ENCODE measurements around the gene SLC2A9. TPM values are rescaled to one million over a fixed set of nuclear protein-coding genes. Genes with fewer than 3 reads are reported as not detected.
"Not testable (repeated sequence)": the region's sequence is repeated elsewhere in the genome, so short reads cannot be mapped to it uniquely, and the experiment has no call there.

Gene SLC2A9
- total RNA-seq, 1 donor: 3.2 TPM

GRCh38 chr4:10002278-10002677 lies 19.0 kb downstream of the SLC2A9 start:
- no peak for DNase-seq (ENCODE audit: low read depth in 2 of 3, low spot score in 2 of 3)

DNA sequence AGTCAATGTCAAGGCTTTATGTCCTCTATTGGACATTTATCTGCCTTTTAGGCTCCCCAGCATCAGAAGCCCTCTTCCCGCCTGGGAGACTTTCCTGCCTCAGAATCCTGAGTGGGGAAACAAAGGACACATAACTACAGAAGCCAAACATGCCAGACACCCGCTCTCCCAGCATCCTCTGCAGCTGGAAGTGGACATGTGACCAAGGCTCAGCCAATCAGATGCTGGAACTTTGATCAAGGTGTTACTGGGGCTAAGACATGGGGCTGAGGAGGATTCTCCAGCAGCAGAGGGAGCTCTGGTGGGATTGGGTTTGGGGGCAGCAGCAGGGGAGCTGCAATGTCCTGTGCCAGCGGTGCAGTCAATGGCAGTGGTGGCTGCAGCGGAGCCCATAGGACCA lies 19.5 kb downstream of the SLC2A9 start:
- no peak for DNase-seq (ENCODE audit: low read depth in 2 of 3, low spot score in 2 of 3)

GRCh38 chr4:9999956-10000561 lies 21.2 kb downstream of the SLC2A9 start:
- DNase-seq (ENCODE audit: low read depth in 2 of 3, low spot score in 2 of 3): no peak

- no peak for DNase-seq (ENCODE audit: low read depth in 2 of 3, low spot score in 2 of 3)
Measured at GRCh38 chr4:9997886-9998285, 23.4 kb downstream of the SLC2A9 start.

DNA sequence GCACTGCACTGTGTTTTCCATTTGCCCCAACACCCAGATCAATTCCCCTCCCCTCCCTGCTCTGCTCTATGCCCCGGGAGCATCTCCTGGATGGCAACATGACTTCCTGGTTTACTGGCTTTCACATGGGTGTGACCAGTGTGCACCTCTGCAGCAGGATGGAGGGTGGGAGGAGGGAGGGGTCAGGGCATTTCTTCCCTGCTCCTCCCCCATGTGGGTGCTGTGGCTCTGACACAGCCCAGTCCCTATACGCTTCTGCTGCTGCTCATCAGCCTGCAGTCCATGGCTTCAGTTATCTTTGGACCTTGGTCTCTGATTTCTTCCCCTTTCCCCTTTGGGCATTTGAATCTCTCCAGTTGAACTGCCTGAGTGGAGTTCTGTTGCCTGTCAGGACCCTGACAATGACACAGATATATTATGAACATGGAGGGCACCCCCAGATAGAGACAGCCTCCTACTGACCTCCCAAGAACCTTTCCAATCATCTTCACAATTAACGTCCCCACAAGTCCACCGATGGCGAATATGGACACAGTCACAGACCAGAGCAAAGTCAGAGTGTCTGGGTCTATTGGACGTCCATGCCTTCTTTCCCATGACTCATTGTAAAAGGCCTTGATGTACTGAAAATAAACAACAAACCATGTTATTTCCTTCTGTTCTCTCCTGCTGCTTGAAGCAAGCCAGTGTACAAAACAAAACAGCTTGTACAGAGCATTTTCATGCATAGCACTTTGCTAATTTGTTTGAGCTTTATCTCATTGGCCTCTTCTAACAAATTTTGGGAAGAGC lies 24.8 kb downstream of the SLC2A9 start:
- DNase-seq (ENCODE audit: low read depth in 2 of 3, low spot score in 2 of 3): no peak

DNA sequence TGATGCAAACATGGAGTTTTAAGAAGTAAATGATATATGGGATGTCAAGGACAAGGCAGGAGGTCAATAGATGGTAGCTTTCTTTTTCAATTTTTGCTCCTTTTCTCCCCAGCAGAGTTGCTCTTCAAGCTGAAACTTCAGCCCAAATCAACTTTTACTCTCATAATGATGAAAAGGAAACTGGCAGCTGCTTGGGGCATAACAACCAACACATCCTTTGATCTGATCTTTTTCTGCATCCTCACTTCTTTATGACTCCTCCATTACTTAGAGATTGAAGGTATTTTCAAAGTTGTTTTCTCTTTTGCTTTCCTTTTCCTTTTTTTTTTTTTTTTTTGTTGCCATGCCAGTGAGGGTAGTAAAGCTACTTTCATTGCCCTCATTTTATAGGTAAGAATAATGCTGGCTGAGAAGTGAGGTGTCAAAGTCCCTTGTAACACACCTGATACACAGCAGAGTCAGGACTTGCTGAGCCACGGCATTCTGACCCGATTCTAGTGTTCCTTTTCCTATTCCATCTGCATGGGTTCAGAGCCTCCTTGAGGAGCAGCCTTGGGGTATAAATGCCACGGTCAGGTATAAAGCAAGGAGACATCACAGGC lies 26.9 kb downstream of the SLC2A9 start:
- no peak for DNase-seq (ENCODE audit: low read depth in 2 of 3, low spot score in 2 of 3)

DNA sequence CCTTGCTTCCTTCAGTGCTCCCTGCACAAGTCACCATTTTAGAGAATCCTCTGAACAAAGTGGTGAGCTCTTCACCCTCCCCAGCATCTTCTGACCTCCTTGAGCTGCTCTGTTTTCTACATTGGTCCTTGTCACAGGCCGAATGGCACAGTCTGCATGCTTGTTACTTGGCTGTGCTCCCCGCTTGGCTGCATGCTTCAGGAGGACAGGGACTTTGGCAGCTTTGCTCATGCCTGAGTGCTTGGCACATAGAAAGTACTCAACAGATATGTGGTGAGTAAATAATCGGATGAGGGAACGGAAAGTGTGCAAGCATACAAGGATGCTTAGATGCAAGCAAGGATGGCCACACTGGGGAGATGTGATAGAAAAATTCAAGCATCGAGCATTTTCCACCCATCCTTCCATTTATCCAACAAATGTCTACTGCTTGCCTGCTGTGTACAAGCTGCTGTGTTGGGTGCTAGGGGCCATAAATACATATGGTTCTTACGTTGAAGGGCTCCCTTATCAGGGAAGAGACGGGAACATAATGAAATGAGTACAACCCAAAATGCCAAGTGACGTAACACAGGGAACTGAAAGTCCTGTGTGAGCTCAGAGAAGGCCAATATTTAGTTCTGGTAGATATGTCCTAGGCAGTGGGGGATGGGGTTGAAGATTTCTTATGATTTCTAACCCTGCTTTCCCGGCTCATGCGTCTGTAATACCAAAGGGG lies 31.2 kb downstream of the SLC2A9 start:
- DNase-seq (ENCODE audit: low read depth in 2 of 3, low spot score in 2 of 3): no peak

DNA sequence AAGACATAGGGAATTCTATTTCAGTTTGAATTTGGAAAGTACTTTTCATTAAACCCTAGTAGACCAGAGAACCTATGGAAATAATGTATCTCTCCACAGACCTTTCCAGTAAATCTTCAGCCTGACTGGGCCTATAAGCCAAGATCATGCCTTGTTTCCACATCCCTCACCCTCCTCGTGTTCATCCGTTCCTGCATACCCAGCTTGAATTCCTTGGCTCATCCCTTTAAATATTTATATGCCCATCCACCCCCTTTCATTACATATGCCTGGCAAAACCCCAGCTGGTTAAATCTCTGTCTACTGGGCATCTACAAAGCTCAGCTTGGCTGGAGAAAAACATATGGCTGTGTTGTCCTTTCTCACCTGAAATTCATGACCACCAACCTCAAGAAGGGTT lies 32.4 kb downstream of the SLC2A9 start:
- no peak for DNase-seq (ENCODE audit: low read depth in 2 of 3, low spot score in 2 of 3)

DNA sequence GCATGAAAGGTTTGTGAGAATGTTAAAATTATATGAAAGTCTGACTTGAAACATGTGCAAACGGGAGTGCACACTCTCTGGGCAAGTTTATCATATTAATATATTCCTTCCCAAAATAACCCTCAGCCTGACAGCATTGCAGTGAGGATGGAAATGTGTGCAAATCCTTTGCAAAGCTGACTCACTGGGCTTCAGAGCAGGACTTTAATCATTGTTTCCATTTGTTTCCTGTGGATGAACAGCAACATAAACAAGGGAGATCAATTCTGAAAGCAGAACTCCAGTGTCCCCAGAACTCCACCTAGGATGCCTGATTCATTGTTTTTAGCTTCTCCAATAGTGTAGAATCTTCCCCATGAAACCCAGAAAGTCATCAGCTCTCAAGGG lies 32.9 kb downstream of the SLC2A9 start:
- no peak for DNase-seq (ENCODE audit: low read depth in 2 of 3, low spot score in 2 of 3)

- no peak for DNase-seq (ENCODE audit: low read depth in 2 of 3, low spot score in 2 of 3)
Measured at GRCh38 chr4:9987749-9988362, 33.4 kb downstream of the SLC2A9 start.

DNA sequence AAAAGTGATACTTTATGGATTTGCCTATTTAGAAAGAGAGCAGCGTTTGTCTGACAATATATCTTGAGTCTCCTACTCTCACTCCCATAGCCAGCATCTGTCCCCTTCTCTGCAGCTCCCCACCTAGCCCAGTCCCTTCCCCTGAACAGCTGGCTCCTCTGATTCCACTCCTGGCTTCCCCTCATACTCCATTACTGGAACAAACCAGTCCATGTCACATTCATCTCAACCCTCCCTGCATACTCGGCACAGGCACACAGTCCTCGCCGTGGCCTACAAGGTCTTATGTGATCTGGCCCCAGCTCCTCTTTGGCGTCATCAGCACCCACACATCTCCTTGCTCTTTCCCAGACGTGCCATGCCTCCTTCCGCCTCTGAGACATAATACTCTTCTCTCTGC lies 36.7 kb downstream of the SLC2A9 start:
- DNase-seq (ENCODE audit: low read depth in 2 of 3, low spot score in 2 of 3): no peak

- no peak for DNase-seq (ENCODE audit: low read depth in 2 of 3, low spot score in 2 of 3)
Measured at GRCh38 chr4:9983211-9983610, 38.1 kb downstream of the SLC2A9 start.

DNA sequence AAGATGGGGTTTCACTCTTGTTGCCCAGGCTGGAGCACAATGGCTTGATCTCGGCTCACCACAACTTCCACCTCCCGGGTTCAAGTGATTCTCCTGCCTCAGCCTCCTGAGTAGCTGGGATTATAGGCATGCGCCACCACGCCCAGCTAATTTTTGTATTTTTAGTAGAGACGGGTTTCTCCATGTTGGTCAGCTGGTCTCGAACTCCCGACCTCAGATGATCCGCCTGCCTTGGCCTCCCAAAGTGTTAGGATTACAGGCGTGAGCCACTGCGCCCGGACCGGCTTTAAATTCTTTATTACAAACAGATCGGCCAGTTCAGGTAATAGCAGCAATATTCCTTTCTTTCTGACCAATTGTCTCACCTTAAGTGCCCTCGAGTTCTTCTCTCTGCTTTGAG lies 39.4 kb downstream of the SLC2A9 start:
- not testable (repeated sequence) for DNase-seq (ENCODE audit: low read depth in 2 of 3, low spot score in 2 of 3)

- no peak for DNase-seq (ENCODE audit: low read depth in 2 of 3, low spot score in 2 of 3)
Measured at GRCh38 chr4:9980898-9981297, 40.4 kb downstream of the SLC2A9 start.

DNA sequence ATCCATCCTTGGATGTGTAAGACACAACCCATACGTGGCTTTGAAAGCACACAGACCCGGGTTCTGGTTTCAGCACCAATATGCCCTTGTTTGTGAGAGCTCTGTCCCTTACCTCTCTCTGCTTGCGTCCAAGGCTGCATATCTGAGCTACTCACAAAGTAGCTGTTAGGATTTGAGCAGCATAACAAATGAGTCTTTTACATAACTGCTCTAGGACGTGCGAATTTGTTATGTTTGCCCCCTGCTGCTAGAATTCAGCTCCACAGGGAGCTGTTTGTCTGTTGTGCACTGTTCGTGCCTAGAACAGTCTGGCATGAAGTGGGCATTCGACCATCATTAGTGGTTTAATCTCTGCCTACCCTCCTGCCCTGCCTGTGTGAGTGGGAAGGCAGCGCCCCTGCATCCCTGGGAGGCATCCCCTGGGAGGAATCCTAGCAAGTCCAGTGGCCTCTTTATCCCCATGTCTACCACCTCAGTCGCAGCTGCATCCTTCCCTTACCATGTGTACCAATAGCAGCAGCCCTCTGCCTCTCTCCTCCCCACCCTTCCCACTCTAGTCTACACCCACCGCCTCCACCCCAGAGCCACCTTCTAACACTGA lies 42.1 kb downstream of the SLC2A9 start:
- DNase-seq (ENCODE audit: low read depth in 2 of 3, low spot score in 2 of 3): no peak

DNA sequence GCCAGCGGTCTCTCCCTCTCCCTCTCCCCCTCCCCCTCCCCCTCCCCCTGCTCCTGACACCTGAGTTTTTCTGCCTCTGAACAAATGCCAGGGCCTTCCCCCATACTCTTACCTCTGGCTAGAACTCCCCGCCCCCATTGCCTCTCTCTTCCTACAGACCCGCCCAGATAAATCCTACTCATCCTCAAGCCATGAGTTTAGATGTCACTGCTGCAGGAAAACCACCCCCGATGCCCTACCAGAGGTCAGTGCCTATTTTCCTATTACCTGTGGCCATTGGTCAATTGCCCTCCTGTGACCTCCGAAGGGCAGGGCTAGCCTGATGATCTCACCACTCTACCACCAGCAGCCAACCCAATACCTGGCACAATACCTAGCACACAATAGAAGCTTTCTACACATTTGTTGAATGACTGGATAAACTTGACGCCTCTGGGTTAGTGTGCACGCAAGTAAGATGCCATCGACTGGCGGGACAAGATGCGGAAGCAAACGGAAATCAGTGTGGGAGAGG lies 43.7 kb downstream of the SLC2A9 start:
- DNase-seq (ENCODE audit: low read depth in 2 of 3, low spot score in 2 of 3): no peak

GRCh38 chr4:9976781-9977180 lies 44.5 kb downstream of the SLC2A9 start:
- DNase-seq (ENCODE audit: low read depth in 2 of 3, low spot score in 2 of 3): no peak

DNA sequence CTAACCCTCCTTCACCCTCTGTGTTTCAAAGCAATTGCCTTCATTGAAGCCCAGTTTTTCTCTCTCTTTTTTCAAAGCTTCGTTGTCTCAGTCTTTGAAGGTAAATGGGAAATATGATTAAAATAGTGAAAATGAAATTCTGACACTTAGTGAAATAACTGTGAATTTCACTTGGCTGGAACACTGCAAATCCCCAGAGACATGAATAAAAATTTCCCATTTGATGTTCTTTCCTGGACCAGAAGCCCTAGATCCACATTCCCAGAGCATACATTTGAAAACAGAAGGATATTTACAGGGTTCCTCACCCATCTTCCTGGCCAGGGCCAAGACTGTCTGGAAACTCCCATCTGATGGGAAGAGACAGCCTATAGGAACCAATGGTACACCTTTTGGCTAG lies 45.0 kb downstream of the SLC2A9 start:
- DNase-seq (ENCODE audit: low read depth in 2 of 3, low spot score in 2 of 3): no peak

DNA sequence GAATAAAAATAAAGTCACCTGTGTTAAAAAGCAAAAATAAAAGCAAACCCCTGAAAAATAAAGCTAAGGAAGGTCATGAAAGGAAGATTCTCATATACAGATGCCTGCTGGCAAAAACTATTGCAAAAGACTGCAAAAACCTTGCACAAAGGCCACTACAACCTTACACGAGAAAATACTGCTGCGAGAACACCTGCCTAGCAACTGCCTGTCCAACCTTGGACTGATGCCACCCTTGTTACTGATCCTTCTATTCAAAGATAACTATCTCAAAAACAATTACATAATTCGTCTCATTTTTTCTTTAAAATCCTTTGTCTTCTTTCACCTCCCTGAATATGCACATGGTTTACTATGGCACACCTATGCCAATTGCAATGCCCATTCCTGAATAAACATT lies 49.6 kb downstream of the SLC2A9 start:
- no peak for DNase-seq (ENCODE audit: low read depth in 2 of 3, low spot score in 2 of 3)

DNA sequence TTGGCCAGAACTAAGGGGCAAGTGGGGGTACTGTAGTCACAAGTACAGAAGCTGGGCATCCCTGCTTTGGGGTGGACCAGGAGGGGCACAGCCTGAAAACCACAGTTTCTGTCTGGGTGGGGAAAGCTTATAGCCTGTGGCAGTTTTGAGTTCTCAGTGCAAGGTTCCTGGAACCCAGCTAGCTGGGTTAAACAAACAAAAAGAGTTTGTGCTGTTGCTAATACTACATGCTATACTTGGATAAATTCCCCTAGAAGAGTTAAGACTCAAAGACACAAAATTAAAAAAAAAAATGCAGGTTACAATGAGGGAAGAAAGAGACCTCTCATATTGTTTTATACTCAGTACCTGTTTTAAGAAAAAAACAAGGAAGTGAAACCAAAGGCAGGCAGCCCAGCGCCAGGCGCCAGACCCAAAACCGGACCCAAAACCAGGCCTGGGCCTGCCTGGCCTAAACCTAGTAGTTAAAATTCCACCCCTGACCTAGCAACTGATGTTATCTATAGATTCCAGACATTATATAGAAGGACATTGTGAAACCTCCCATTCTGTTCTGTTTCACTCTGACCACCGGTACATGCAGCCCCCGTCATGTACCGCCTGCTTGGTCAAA lies 50.8 kb downstream of the SLC2A9 start:
- no peak for DNase-seq (ENCODE audit: low read depth in 2 of 3, low spot score in 2 of 3)

All from hematopoietic multipotent progenitor cell (in vitro differentiated cells).